ENCODE results near the gene ZNF273.

Gene ZNF273

DNA sequence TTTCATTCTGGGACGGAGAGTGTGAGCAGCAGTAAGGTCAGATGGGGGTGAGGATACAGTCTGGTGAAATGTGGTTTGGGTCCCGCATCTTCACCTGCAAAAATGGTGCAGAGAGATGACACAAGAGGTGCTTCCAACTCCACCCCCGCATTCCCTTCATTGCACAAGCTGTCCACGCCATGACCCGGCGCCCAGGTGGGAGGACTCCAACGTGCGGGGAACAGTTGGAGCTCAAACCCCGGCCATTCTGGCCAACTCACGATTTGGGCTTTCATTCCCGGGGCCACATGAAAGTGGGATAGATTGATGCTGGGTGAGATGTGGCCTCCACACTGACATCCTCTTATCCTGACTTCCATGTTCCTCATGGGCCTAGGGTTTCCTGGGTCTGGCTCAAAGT, 34.6 kb upstream of the ZNF273 start:
- DNase-seq (ENCODE audit: low read depth), result no peak

DNA sequence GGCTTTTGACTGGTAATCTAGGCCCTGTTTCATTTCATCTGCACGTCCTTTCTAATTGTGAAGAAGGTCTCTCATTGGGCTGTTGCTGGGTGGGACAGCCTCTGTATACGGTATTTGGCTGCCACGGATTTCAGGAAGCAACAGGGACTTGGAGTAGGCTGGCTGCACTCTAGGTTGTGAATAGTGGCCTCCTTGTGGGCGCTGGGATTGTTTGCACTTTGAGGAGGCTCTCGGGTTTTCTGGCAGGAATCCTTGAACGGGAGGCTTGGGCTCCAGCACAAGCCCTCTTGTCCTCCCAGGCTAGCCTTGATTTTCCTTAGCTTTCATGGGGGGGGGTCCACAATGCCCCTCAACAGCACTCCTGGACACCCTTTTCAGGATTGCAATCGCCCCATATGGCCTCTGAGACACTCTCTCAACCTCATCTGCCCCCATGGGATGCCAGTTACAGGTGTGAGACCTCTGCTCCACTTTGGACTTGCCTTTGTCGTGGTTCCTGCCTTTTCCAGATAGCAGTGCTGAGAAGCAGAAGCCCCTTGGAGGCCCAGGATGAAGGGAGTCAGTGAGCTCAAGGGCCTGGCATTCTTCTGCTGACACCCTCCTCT, 33.9 kb upstream of the ZNF273 start:
- TF ChIP-seq, protein P1, sequence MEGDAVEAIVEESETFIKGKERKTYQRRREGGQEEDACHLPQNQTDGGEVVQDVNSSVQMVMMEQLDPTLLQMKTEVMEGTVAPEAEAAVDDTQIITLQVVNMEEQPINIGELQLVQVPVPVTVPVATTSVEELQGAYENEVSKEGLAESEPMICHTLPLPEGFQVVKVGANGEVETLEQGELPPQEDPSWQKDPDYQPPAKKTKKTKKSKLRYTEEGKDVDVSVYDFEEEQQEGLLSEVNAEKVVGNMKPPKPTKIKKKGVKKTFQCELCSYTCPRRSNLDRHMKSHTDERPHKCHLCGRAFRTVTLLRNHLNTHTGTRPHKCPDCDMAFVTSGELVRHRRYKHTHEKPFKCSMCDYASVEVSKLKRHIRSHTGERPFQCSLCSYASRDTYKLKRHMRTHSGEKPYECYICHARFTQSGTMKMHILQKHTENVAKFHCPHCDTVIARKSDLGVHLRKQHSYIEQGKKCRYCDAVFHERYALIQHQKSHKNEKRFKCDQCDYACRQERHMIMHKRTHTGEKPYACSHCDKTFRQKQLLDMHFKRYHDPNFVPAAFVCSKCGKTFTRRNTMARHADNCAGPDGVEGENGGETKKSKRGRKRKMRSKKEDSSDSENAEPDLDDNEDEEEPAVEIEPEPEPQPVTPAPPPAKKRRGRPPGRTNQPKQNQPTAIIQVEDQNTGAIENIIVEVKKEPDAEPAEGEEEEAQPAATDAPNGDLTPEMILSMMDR (conservative IDR thresholded peaks at IDR 0.05; ENCODE audit: low read length), result no peak
- no peak for DNase-seq (ENCODE audit: low read depth)
- no peak overlapping the region for H3K4me3 ChIP-seq (ENCODE audit: low read length)

More for the DNA sequence above, 34.6 kb upstream of the ZNF273 start:
- TF ChIP-seq, protein P1 (conservative IDR thresholded peaks at IDR 0.05; ENCODE audit: low read length), result no peak
- no peak overlapping the region for H3K4me3 ChIP-seq (ENCODE audit: low read length)

DNA sequence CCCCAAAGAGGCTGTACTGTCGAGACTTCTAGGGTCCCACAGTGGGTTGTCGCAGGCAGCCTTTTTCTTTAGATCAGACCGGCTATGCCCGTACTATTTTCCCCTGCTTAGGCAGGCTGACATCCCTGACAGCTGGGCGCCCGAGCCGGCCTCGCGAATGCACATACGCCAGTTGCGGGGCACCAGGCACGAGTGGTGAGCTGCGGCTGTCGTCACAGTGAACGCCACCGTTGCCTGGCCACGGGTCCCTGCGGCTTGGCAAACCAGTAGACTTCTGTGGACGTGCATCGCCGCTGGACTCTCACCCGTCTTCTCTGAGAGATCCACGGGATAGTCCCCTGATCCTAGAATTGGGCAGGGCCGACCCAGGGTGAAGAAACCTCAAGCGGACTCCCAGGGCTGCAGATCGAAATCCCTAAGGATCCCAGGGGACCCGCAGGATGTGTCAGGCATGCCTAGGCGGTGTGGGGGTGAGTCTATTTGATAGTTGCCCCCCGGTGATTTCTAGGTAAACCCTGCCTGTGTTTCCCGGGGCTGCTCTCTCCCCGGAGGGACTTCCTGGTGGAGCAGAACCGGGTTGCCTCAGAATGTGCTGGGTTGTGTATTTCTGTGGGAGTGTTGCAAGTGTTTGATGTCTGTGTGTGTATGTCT, 33.0 kb upstream of the ZNF273 start:
- TF ChIP-seq, protein P1 (conservative IDR thresholded peaks at IDR 0.05; ENCODE audit: low read length), result no peak
- no peak overlapping the region for H3K4me3 ChIP-seq (ENCODE audit: low read length)
- DNase-seq (ENCODE audit: low read depth), result no peak

DNA sequence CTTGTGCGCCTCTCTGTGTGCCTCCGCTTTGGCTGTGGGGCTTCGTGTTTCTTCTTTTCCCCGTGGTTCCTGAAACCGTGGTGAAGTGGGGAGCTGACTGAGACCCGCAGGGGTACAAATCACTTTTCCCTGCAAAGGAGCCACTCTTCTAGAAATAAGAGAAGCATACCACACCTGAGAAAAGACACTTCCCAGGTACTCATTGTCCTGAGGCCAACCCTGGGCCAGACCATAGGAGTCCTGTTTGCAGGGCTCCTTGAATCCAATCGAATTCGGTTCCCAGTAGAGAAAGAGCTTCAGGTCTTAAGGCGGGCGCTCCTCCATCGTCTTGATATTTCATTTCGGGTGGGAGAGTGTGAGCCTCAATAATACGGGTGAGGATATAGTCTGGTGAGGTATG, 32.4 kb upstream of the ZNF273 start:
- no peak for DNase-seq (ENCODE audit: low read depth)
- TF ChIP-seq, protein P1 (conservative IDR thresholded peaks at IDR 0.05; ENCODE audit: low read length), result no peak
- no peak overlapping the region for H3K4me3 ChIP-seq (ENCODE audit: low read length)

DNA sequence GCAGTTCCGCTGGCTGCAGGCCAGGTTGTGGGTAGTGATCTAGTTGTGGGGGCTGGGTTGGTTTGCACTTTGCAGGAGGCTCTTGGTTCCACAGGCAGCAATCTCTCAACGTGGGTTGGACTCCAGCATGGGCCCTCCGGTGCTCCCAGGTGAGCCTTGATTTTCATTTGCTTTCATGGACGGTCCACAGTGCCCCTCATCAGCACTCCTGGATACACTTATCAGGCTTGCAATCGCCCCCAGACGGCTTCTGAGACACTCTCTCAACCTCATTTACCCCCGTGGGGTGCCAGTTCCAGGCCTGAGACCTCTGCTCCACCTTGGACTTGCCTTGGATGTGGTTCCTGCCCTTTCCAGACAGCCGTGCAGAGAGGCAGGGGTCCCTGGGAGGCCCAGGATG, 31.3 kb upstream of the ZNF273 start:
- no peak for DNase-seq (ENCODE audit: low read depth)
- H3K4me3 ChIP-seq (ENCODE audit: low read length), result no peak overlapping the region
- TF ChIP-seq, protein P1 (conservative IDR thresholded peaks at IDR 0.05; ENCODE audit: low read length), result no peak

DNA sequence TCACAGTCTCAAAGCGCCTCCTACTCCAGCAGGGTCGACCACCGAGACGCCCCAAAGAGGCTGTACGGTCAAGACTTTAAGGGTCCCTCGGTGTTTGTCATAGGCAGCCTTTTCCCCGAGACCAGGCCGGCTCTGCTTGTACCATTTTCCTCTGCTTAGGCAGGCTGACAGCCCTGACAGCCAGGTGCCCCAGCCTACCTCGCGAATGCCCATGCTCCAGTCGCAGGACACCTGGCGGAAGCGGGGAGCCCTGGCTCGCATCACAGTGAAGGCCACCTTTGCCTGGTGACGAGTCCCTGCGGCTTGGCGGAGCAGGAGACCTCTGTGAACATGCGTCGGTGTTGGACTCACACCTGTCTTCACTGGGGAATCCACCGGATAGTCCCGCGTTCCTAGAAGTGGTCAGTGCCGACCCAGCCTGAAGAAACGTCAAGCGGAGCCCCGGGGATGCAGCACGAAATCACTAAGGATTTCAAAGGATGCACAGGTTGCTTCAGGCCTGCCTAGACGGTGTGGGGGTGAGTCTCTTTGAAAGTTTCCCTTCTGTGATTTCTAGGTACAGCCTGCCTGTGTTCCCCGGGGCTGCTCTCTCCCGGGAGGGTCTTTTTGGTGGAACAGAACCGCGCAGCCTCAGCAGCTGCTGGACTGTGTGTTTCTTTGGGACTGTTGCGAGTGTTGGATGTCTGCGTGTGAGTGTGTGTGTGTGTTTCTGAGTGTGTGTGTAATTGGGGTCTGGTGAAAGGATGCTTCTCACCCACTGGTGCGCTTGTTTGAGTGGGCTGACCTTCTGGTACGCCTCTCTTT, 30.5 kb upstream of the ZNF273 start:
- TF ChIP-seq, protein P1 (conservative IDR thresholded peaks at IDR 0.05; ENCODE audit: low read length), result no peak
- no peak overlapping the region for H3K4me3 ChIP-seq (ENCODE audit: low read length)
- DNase-seq (ENCODE audit: low read depth), result no peak

All from AG10803 (cell line).